HCT116 (cell line): Measurements from ENCODE around the gene TESPA1. TPM values are rescaled to one million over a fixed set of nuclear protein-coding genes. Genes with fewer than 3 reads are reported as not detected.

Source experiments
- ATAC-seq: fragments of 200-7000 bp; cut with Tn5 transposase; 2 replicates; pipeline ENCODE4 v1.9.1; 2020; ENCODE audit warnings: mild to moderate bottlenecking, moderate library complexity
- BruUV-seq: library from RNA; stranded (reverse); fragments of 400-500 nt; replicated peaks from 2 replicates; lab custom pipeline; 2021; lab: Mats Ljungman, UMichigan
- CTCF ChIA-PET: fragments of 300-600 bp; sonication (Branson Sonifier 250); formaldehyde crosslinking; loops from one replicate; lab custom pipeline; 2021; ENCODE audit warnings: antibody characterized with exemption; lab: Charles Lee
- POLR2A ChIA-PET: fragments of 300-600, 350-600 bp; sonication (Branson Sonifier 250); formaldehyde crosslinking; loops from one replicate; lab custom pipeline; 2021; ENCODE audit warnings: antibody characterized with exemption; lab: Charles Lee
- RAD21 ChIA-PET, 2 experiments: fragments of 300-600 bp; sonication (Branson Sonifier 250); formaldehyde crosslinking; loops; one replicate each; lab custom pipeline; 2023; ENCODE audit warnings: low total read pairs in 2 of 2; ENCODE audit not compliant: uncharacterized antibody in 2 of 2, unreplicated experiment in 2 of 2, low non-redundant PET in 1 of 2; lab: Charles Lee
- DNase-seq: peaks from one replicate; pipeline ENCODE4 v3.0.0-alpha.2; 2010; ENCODE audit warnings: low read depth, low spot score
- H2AFZ ChIP-seq: fragments of 200-600 bp; shearing (Covaris generic), sonication (generic); 2 replicates; pipeline ENCODE4 v1.6.1; 2017; ENCODE audit warnings: low read depth, mixed run types, mixed read lengths, antibody characterized with exemption, low read length; ENCODE audit not compliant: poor library complexity, severe bottlenecking
- H3K27ac ChIP-seq: 2 replicates; pipeline ENCODE4 v1.5.1; 2012; ENCODE audit warnings: low read depth, low read length
- H3K27me3 ChIP-seq: fragments of 200-600 bp; sonication (generic); 2 replicates; pipeline ENCODE4 v1.6.1; 2016; ENCODE audit warnings: mixed run types, low read length, mixed read lengths; ENCODE audit not compliant: insufficient read depth
- H3K36me3 ChIP-seq, 2 experiments: fragments of 200-500 bp in 1 of 2; fragments of 200-600 bp in 1 of 2; sonication (Bioruptor generic) in 1 of 2; sonication (generic) in 1 of 2; 2 replicates each; pipeline versions ENCODE4 v1.5.1 to v1.6.1; 2014 to 2016; ENCODE audit warnings: low read length in 2 of 2, inconsistent platforms in 1 of 2, mixed read lengths in 1 of 2, mixed run types in 1 of 2; ENCODE audit not compliant: insufficient read depth in 2 of 2, control insufficient read depth in 1 of 2
- H3K4me1 ChIP-seq, 2 experiments: fragments of 200-600 bp in 1 of 2; sonication (generic) in 1 of 2; 2 replicates each; pipeline versions ENCODE4 v1.5.1 to v1.6.1; 2012 to 2017; ENCODE audit warnings: low read length in 2 of 2, inconsistent platforms in 1 of 2, mild to moderate bottlenecking in 1 of 2, mixed read lengths in 1 of 2, mixed run types in 1 of 2, moderate library complexity in 1 of 2; ENCODE audit not compliant: insufficient read depth in 2 of 2, control insufficient read depth in 1 of 2
- H3K4me2 ChIP-seq: fragments of 200-600 bp; sonication (generic); 2 replicates; pipeline ENCODE4 v1.6.1; 2017; ENCODE audit warnings: mixed run types, low read length, mixed read lengths
- H3K4me3 ChIP-seq, 2 experiments: fragments of 200-600 bp in 1 of 2; sonication (generic) in 1 of 2; replicated peaks in 1 of 2; 2 replicates each; pipeline ENCODE4 v1.5.1; 2011 to 2016; ENCODE audit warnings: low read length in 2 of 2, control low read depth in 1 of 2, low read depth in 1 of 2, mild to moderate bottlenecking in 1 of 2, mixed read lengths in 1 of 2, mixed run types in 1 of 2
- H3K79me2 ChIP-seq: fragments of 200-600 bp; sonication (generic); 2 replicates; pipeline ENCODE4 v1.6.1; 2017; ENCODE audit warnings: mild to moderate bottlenecking, mixed run types, low read length, moderate library complexity, mixed read lengths; ENCODE audit not compliant: insufficient read depth
- H3K9ac ChIP-seq: fragments of 200-600 bp; sonication (generic); 2 replicates; pipeline ENCODE4 v1.6.1; 2016; ENCODE audit warnings: low read length, mixed read lengths
- H3K9me2 ChIP-seq: fragments of 200-600 bp; sonication (generic), shearing (Covaris generic); 2 replicates; pipeline ENCODE4 v1.6.1; 2017; ENCODE audit warnings: mixed run types, mild to moderate bottlenecking, moderate library complexity; ENCODE audit not compliant: insufficient read depth
- H3K9me3 ChIP-seq, 2 experiments: fragments of 200-500 bp in 1 of 2; fragments of 200-600 bp in 1 of 2; sonication (Bioruptor generic) in 1 of 2; sonication (generic) in 1 of 2; 2 replicates each; pipeline ENCODE4 v1.6.1; 2014 to 2017; ENCODE audit warnings: low read length in 2 of 2, mixed read lengths in 2 of 2, inconsistent platforms in 1 of 2, low read depth in 1 of 2, mild to moderate bottlenecking in 1 of 2, mixed run types in 1 of 2, moderate library complexity in 1 of 2; ENCODE audit not compliant: control insufficient read depth in 1 of 2, insufficient read depth in 1 of 2
- H4K20me1 ChIP-seq: fragments of 200-600 bp; sonication (generic), shearing (Covaris generic); 2 replicates; pipeline ENCODE4 v1.6.1; 2017; ENCODE audit warnings: mixed run types, mild to moderate bottlenecking, moderate library complexity; ENCODE audit not compliant: insufficient read depth
- EGR1 ChIP-seq: IDR thresholded peaks from 2 replicates; pipeline ENCODE4 v1.6.1; 2012; ENCODE audit warnings: low read depth
- JUND ChIP-seq: IDR thresholded peaks from 2 replicates; pipeline ENCODE4 v1.6.1; 2012
- TCF7L2 ChIP-seq: IDR thresholded peaks from 2 replicates; pipeline ENCODE4 v1.7.0; 2011; ENCODE audit warnings: borderline replicate concordance, inconsistent platforms; ENCODE audit not compliant: insufficient read depth, insufficient read length; ENCODE audit errors: extremely low read depth
- YY1 ChIP-seq: IDR thresholded peaks from 2 replicates; pipeline ENCODE4 v1.6.1; 2011; ENCODE audit warnings: low read length, low read depth, moderate library complexity, mild to moderate bottlenecking; ENCODE audit not compliant: insufficient replicate concordance; ENCODE audit errors: extremely low read depth
- ZNF274 ChIP-seq: fragments of 200-500 bp; sonication (Bioruptor generic); IDR thresholded peaks from 2 replicates; pipeline ENCODE4 v1.6.1; 2014; ENCODE audit warnings: mild to moderate bottlenecking, low read depth, low read length, inconsistent platforms
- intact Hi-C: fragments of 100-400 bp; cut with micrococcal nuclease; formaldehyde crosslinking; loops from 2 replicates; pipeline ENCODE4 v1.10.0; 2022
- total RNA-seq: library from RNA; stranded (reverse); gene quantifications from one replicate; pipeline ENCODE4 v1.2.1, GENCODE V29; 2021; ENCODE audit not compliant: unreplicated experiment
- TF ChIP-seq, protein P1 (sequence below): IDR thresholded peaks from 2 replicates; pipeline ENCODE4 v1.6.1; 2011; ENCODE audit warnings: mild to moderate bottlenecking, low read length, moderate library complexity; ENCODE audit not compliant: insufficient replicate concordance; ENCODE audit errors: extremely low read depth
- TF ChIP-seq, protein P2 (sequence below): IDR thresholded peaks from 2 replicates; pipeline ENCODE4 v1.6.1; 2012
- TF ChIP-seq, protein P3 (sequence below): IDR thresholded peaks from 2 replicates; pipeline ENCODE4 v1.6.1; 2012; ENCODE audit warnings: low read depth

The TESPA1 gene
- total RNA-seq, 1 experiment from 2014 or later, result 0.27 TPM

DNA sequence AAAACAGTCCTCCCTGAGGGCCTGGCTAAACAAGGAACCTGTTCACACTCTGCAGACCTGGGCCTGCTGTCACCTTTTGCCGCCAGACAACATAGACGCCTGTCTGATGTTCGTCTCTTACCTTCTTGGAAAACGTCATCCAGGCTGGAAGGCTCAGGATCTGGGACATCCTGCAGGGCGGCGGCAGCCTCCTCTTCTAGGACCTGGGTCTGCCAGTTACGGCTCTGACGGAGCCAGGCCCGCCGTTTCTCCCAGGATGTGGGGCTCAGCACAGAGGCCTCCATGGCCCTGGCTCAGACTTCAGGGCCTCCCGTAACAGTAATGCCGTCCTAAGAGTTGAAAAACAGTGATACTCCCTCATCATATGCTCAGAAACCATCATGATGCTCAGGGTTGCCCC is 10.3 kb downstream of the TESPA1 start:
- no peak overlapping the region for H2AFZ ChIP-seq
- RAD21 ChIA-PET, result no interaction called here
- H3K9me3 ChIP-seq, result no peaks in the 10 kb centered on the region
- CTCF ChIA-PET, result interaction anchor here (1.9 kb wide), 1 partner anchor 98 kb away, joined by 7 read pairs; no protein-coding TSS in a partner anchor
- H3K9ac ChIP-seq, result no peak overlapping the region
- no peaks in the 10 kb centered on the region for H4K20me1 ChIP-seq
- H3K4me3 ChIP-seq, result no peak overlapping the region
- TF ChIP-seq TCF7L2 (no peak), ZNF274 (no peak), JUND (no peak), YY1 (no peak), EGR1 (no peak)
- TF ChIP-seq, protein P1, sequence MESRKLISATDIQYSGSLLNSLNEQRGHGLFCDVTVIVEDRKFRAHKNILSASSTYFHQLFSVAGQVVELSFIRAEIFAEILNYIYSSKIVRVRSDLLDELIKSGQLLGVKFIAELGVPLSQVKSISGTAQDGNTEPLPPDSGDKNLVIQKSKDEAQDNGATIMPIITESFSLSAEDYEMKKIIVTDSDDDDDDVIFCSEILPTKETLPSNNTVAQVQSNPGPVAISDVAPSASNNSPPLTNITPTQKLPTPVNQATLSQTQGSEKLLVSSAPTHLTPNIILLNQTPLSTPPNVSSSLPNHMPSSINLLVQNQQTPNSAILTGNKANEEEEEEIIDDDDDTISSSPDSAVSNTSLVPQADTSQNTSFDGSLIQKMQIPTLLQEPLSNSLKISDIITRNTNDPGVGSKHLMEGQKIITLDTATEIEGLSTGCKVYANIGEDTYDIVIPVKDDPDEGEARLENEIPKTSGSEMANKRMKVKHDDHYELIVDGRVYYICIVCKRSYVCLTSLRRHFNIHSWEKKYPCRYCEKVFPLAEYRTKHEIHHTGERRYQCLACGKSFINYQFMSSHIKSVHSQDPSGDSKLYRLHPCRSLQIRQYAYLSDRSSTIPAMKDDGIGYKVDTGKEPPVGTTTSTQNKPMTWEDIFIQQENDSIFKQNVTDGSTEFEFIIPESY, result no peak
- TF ChIP-seq, protein P2, sequence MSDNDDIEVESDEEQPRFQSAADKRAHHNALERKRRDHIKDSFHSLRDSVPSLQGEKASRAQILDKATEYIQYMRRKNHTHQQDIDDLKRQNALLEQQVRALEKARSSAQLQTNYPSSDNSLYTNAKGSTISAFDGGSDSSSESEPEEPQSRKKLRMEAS, result no peak
- no peaks in the 10 kb centered on the region for H3K4me1 ChIP-seq
- POLR2A ChIA-PET, result no interaction called here
- H3K27me3 ChIP-seq, result peaks cover 86% of the 10 kb centered on the region
- H3K9me2 ChIP-seq, result no peaks in the 10 kb centered on the region
- no peak for DNase-seq
- intact Hi-C loops, result no loop called here
- no peak overlapping the region for H3K4me2 ChIP-seq
- BruUV-seq, result no TSS peak
- H3K79me2 ChIP-seq, result no peaks in the 10 kb centered on the region
- ATAC-seq, result no peak
- H3K36me3 ChIP-seq, result no peaks in the 10 kb centered on the region
- no peak overlapping the region for H3K27ac ChIP-seq

DNA sequence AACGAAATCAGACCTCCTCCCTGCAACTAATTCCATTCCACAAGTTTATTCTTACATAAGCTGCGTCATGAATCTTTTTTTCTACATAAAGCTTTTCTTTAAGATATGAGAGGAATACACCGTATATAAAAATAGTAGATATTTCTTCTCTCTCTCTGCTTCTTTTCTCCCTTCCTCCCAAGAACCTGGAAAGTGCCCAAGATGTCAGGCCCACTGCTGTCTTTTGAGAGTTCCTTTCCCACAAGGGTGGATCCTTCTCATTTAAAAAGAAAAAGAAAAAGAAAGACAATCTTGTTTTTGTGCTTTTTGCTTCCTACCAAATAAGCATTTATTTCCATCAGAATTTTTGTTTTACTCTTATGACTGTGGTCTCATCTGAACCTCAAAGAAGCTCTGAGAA is 11.0 kb downstream of the TESPA1 start:
- BruUV-seq, result no TSS peak
- ChIA-PET POLR2A (no interaction called here), CTCF (interaction anchor here (1.6 to 1.9 kb wide), 2 partner anchors 20 to 99 kb away, joined by 7 to 9 read pairs; no protein-coding TSS in a partner anchor), RAD21 (no interaction called here)
- no peak overlapping the region for H3K9ac ChIP-seq
- no peak overlapping the region for H3K4me2 ChIP-seq
- no peaks in the 10 kb centered on the region for H3K9me3 ChIP-seq
- H3K9me2 ChIP-seq, result no peaks in the 10 kb centered on the region
- intact Hi-C loops, result no loop called here
- TF ChIP-seq, protein P3, sequence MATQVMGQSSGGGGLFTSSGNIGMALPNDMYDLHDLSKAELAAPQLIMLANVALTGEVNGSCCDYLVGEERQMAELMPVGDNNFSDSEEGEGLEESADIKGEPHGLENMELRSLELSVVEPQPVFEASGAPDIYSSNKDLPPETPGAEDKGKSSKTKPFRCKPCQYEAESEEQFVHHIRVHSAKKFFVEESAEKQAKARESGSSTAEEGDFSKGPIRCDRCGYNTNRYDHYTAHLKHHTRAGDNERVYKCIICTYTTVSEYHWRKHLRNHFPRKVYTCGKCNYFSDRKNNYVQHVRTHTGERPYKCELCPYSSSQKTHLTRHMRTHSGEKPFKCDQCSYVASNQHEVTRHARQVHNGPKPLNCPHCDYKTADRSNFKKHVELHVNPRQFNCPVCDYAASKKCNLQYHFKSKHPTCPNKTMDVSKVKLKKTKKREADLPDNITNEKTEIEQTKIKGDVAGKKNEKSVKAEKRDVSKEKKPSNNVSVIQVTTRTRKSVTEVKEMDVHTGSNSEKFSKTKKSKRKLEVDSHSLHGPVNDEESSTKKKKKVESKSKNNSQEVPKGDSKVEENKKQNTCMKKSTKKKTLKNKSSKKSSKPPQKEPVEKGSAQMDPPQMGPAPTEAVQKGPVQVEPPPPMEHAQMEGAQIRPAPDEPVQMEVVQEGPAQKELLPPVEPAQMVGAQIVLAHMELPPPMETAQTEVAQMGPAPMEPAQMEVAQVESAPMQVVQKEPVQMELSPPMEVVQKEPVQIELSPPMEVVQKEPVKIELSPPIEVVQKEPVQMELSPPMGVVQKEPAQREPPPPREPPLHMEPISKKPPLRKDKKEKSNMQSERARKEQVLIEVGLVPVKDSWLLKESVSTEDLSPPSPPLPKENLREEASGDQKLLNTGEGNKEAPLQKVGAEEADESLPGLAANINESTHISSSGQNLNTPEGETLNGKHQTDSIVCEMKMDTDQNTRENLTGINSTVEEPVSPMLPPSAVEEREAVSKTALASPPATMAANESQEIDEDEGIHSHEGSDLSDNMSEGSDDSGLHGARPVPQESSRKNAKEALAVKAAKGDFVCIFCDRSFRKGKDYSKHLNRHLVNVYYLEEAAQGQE, result no peak
- no peaks in the 10 kb centered on the region for H3K4me1 ChIP-seq
- H3K27ac ChIP-seq, result no peak overlapping the region
- H4K20me1 ChIP-seq, result no peaks in the 10 kb centered on the region
- DNase-seq, result no peak
- no peak for ATAC-seq
- H3K27me3 ChIP-seq, result peaks cover 80% of the 10 kb centered on the region
- H3K79me2 ChIP-seq, result no peaks in the 10 kb centered on the region
- H3K4me3 ChIP-seq, result no peak overlapping the region
- no peaks in the 10 kb centered on the region for H3K36me3 ChIP-seq
- H2AFZ ChIP-seq, result no peak overlapping the region
